Endodermal cell (in vitro differentiated cells): ENCODE measurements around the gene PDE6D. TPM values are rescaled to one million over a fixed set of nuclear protein-coding genes. Genes with fewer than 3 reads are reported as not detected.
A peak's percentile ranks its signal among the peaks of the same experiment; 100 is the strongest.

Experiments
- DNase-seq: peaks from one replicate; pipeline ENCODE4 v3.0.0-alpha.2; 2017
- H3K27ac ChIP-seq: 2 replicates; pipeline ENCODE4 v1.5.1; 2013; ENCODE audit warnings: mild to moderate bottlenecking, low read depth, low read length, moderate library complexity
- H3K27me3 ChIP-seq: 2 replicates; pipeline ENCODE4 v1.6.1; 2013; ENCODE audit warnings: mild to moderate bottlenecking, low read length, moderate library complexity; ENCODE audit not compliant: insufficient read depth, control insufficient read depth, poor library complexity, severe bottlenecking
- H3K36me3 ChIP-seq: 2 replicates; pipeline ENCODE4 v1.7.0; 2013; ENCODE audit warnings: mild to moderate bottlenecking, low read length, moderate library complexity; ENCODE audit not compliant: control insufficient read depth, insufficient read depth
- H3K4me1 ChIP-seq: one replicate; pipeline ENCODE4 v1.7.0; 2013; ENCODE audit warnings: low read length; ENCODE audit not compliant: control insufficient read depth, insufficient read depth
- H3K4me3 ChIP-seq: 2 replicates; pipeline ENCODE4 v1.5.1; 2013; ENCODE audit warnings: mild to moderate bottlenecking, low read length, moderate library complexity
- H3K9ac ChIP-seq: 2 replicates; pipeline ENCODE4 v1.6.1; 2013; ENCODE audit warnings: mild to moderate bottlenecking, low read length, moderate library complexity; ENCODE audit not compliant: poor library complexity, severe bottlenecking; ENCODE audit errors: extremely low read depth
- H3K9me3 ChIP-seq: 2 replicates; pipeline ENCODE4 v1.6.1; 2013; ENCODE audit warnings: mild to moderate bottlenecking, low read length, moderate library complexity; ENCODE audit not compliant: control insufficient read depth
- H3K27ac Mint-ChIP-seq: 2 replicates; pipeline ENCODE4 v1.8.0; 2020; ENCODE audit warnings: mixed read lengths
- H3K27me3 Mint-ChIP-seq: 2 replicates; pipeline ENCODE4 v1.8.0; 2021; ENCODE audit warnings: mild to moderate bottlenecking, mixed read lengths; ENCODE audit not compliant: insufficient read depth
- H3K36me3 Mint-ChIP-seq: 2 replicates; pipeline ENCODE4 v1.8.0; 2020; ENCODE audit warnings: low read depth, mixed read lengths
- H3K4me1 Mint-ChIP-seq: 2 replicates; pipeline ENCODE4 v1.8.0; 2020; ENCODE audit warnings: mixed read lengths
- H3K4me3 Mint-ChIP-seq: 2 replicates; pipeline ENCODE4 v1.8.0; 2020; ENCODE audit warnings: mild to moderate bottlenecking, moderate library complexity, mixed read lengths
- H3K9me3 Mint-ChIP-seq: 2 replicates; pipeline ENCODE4 v1.8.0; 2020; ENCODE audit warnings: mild to moderate bottlenecking, mixed read lengths
- WGBS, 2 experiments: methylation state at CpG; one replicate each; pipeline versions ENCODE4 v1.1.5 to v1.1.7; 2013; ENCODE audit warnings: missing lambda C conversion rate in 2 of 2, mixed read lengths in 1 of 2; ENCODE audit not compliant: insufficient coverage in 1 of 2, insufficient read length in 1 of 2; 5-methylcytosine and 5-hydroxymethylcytosine counted together
- total RNA-seq, 2 donors: library from RNA; stranded (reverse); fragmentation: NEBNext Ultra II Directional in 1 of 2; extraction: Animal tissue kit (Norgen Biotek cat#: 25700) in 1 of 2; gene quantifications; 2 replicates in 1 of 2; 3 replicates in 1 of 2; pipeline ENCODE4 v1.2.1, GENCODE V29; 2021
- TF ChIP-seq, protein P1 (sequence below): fragments of 200-600 bp; sonication (generic); conservative IDR thresholded peaks from 2 replicates; pipeline ENCODE4 v1.5.0; 2021; ENCODE audit warnings: antibody characterized with exemption, mild to moderate bottlenecking

Gene PDE6D
- total RNA-seq, 2 donors from 2014 or later, result 24.7 to 25.5 TPM

DNA sequence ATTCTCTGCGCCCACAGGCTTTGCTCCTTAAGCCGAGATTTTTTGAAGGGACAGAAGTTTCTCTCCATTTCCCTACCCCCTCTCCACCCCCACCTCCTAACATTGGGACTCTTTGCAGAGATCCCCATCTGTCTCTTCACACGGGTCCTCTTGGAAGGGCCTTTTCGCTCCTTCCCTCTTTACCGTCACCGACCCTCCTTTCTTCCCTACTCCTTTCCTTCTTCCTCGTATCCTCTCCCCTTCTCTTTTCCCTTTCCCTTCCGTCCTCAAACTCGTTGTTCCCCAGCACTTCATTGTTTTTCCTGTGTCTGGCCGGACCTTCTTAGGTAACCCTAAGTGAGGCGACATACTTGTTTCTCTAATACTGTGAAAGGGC lies 5.8 kb upstream of the PDE6D start:
- 14% methylated on average over 11 of the region's 11 CpGs for WGBS, 2 experiments
- Histone ChIP-seq H3K4me1 (peaks cover 9% of the 10 kb centered on the region), H3K27me3 (no peaks in the 10 kb centered on the region), H3K9ac (peak overlapping the region; percentile 73), H3K27ac (no peak overlapping the region), H3K36me3 (peaks cover 28% of the 10 kb centered on the region), H3K4me3 (peak overlapping the region; percentile 84), H3K9me3 (no peaks in the 10 kb centered on the region)
- TF ChIP-seq, protein P1, sequence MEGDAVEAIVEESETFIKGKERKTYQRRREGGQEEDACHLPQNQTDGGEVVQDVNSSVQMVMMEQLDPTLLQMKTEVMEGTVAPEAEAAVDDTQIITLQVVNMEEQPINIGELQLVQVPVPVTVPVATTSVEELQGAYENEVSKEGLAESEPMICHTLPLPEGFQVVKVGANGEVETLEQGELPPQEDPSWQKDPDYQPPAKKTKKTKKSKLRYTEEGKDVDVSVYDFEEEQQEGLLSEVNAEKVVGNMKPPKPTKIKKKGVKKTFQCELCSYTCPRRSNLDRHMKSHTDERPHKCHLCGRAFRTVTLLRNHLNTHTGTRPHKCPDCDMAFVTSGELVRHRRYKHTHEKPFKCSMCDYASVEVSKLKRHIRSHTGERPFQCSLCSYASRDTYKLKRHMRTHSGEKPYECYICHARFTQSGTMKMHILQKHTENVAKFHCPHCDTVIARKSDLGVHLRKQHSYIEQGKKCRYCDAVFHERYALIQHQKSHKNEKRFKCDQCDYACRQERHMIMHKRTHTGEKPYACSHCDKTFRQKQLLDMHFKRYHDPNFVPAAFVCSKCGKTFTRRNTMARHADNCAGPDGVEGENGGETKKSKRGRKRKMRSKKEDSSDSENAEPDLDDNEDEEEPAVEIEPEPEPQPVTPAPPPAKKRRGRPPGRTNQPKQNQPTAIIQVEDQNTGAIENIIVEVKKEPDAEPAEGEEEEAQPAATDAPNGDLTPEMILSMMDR, result no peak
- no peak for DNase-seq
- Mint-ChIP-seq H3K4me1 (peaks cover 28% of the 10 kb centered on the region), H3K36me3 (peaks cover 18% of the 10 kb centered on the region), H3K27ac (peak overlapping the region; percentile 77), H3K4me3 (peak overlapping the region; percentile 84), H3K9me3 (no peaks in the 10 kb centered on the region), H3K27me3 (no peaks in the 10 kb centered on the region)

DNA sequence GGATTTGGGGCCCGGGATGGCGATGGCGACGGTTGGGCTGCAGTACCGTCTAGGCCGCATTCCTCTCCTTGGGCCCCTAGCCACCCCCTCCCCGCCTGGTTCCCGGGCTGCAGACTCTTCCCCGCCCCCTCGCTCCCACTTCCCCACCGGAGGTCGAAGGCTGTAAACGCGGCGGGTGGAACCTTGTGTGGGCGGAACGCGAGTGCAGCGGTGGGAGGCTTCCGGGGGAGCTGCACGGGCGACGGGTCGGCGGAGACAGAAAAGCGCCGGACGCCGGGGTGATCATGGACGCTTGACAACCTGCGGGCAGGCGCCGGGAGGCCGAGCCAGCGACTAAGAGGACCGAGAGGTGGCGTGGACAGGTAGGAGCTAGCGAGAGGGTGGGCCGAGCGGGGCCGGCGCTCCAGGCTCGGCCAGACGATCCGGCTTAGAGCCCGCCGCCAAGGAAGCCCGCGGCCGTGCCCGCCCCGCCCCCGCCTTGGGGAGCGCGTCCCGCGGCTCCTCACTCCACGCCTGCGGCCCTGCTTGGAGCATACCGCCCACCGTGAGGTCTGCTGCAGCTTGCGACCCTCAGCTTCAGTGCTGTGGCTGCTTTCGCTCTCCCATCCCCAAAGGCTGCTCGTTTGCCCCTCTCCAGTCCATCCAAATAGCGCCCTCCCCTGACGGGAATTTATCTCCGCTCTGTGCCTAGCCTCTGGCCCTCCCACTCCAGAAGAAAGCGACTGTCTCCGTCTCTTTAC lies 5.3 kb upstream of the PDE6D start, which contains the start of gene COPS7B:
Gene COPS7B (plus strand): TSS at position 269 of the 740 bp plus-strand sequence. CDS start 2,126 bp downstream, outside the sequence.
- peak within 1 kb of the TSS; percentile 84 for H3K4me3 ChIP-seq
- 0% methylated on average over 17 to 69 of the region's 69 CpGs for WGBS, 2 experiments
- peak within 1 kb of the TSS; percentile 73 for H3K9ac ChIP-seq
- peaks cover 22% of the 10 kb centered on the region for H3K36me3 ChIP-seq
- Mint-ChIP-seq H3K9me3 (no peaks in the 10 kb centered on the region), H3K4me3 (peak within 1 kb of the TSS; percentile 84), H3K4me1 (peaks cover 30% of the 10 kb centered on the region), H3K27ac (peak within 1 kb of the TSS; percentile 97), H3K27me3 (no peaks in the 10 kb centered on the region), H3K36me3 (peaks cover 13% of the 10 kb centered on the region)
- no peaks in the 10 kb centered on the region for H3K27me3 ChIP-seq
- peak; percentile 96 for DNase-seq
- TF ChIP-seq, protein P1, result peak; percentile 79
- no peaks in the 10 kb centered on the region for H3K9me3 ChIP-seq
- peak within 1 kb of the TSS; percentile 85 for H3K27ac ChIP-seq
- peaks cover 9% of the 10 kb centered on the region for H3K4me1 ChIP-seq

DNA sequence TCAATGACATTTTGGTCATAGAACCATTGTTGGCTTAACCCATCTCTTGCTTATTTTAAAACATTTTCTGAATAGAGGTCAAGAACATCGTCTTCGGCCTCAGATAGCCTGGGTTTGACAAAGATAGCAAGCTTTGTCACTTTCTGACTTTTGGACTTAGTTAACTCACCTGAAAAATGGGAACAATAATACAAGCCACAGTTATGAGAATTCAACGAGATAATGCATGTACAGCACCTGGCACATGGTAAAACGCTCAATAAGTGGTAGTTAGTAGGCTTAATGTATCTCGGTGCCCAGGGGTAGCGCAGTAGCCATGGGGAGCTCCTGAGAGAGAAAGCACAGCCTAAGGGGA lies 4.7 kb upstream of the PDE6D start:
- no peak for DNase-seq
- Histone ChIP-seq H3K4me1 (peaks cover 9% of the 10 kb centered on the region), H3K27ac (peak overlapping the region; percentile 85), H3K9ac (peak overlapping the region; percentile 73), H3K36me3 (peaks cover 22% of the 10 kb centered on the region), H3K9me3 (no peaks in the 10 kb centered on the region), H3K4me3 (peak overlapping the region; percentile 84), H3K27me3 (no peaks in the 10 kb centered on the region)
- Mint-ChIP-seq H3K36me3 (peaks cover 8% of the 10 kb centered on the region), H3K27me3 (no peaks in the 10 kb centered on the region), H3K9me3 (no peaks in the 10 kb centered on the region), H3K27ac (peak overlapping the region; percentile 97), H3K4me1 (peaks cover 30% of the 10 kb centered on the region), H3K4me3 (peak overlapping the region; percentile 84)
- WGBS, 2 experiments, result 43 to 57% methylated on average over 3 to 6 of the region's 6 CpGs
- TF ChIP-seq, protein P1, result no peak
